Measurements from ENCODE around the gene KIF2C. TPM values are rescaled to one million over a fixed set of nuclear protein-coding genes. Genes with fewer than 3 reads are reported as not detected.

KIF2C gene
- polyA plus RNA-seq, 3 donors = 0.13 to 0.29 (median 0.24) TPM

DNA sequence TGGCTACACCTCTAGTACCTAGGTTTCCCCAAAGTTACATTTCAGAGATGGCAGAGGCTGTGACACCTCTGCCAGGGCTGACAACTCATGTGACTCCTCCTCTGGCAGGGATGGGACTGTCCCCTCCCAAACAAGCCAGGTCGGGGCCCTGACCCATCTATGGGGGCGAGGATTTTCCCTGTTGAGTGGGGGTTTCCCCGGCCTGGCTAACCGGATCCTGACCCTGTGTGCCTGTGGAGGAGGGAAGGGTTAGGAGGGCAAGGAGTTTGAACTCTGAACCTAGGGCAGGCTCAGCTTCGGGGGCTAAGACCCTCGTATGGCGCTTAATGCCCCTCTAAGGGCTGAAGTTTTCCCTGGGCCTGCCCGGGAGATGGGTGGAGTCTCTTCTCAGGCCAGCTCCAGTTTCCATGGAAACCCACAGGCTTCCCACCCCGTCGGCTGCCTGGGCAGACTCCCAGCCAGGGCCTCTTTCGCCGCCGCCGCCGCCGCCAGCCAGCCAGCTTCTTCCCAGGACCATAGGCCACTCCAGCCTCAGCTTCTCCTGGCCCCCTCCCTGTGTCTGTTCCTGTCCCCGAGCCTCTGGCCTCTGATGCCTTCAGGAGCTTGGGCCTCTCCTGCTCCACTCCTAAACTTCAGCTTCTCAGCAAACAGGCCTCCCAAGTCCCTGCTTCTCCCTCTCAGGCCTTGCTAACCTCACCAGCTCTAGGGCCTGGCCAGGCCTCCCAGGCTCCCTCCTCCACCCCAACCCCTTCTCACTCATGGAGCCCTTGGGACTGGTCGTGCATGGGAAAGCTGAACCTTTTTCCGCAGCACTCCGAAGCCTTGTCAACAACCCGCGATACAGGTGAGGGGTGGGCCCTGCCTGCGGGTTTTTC is 68.7 kb downstream of the KIF2C start, which contains the start of gene BTBD19:
BTBD19 (plus strand) TSS at position 461 of the 875 bp plus-strand sequence; CDS start at position 759, 298 bp downstream.
- no peaks in the 10 kb centered on the region for H3K9me3 Mint-ChIP-seq
- H3K4me3 Mint-ChIP-seq = peak within 1 kb of the TSS; percentile 64 to 78
- Histone ChIP-seq H2AFZ (ENCODE audit: insufficient read depth, low read depth, low read length, poor library complexity, severe bottlenecking) (no peak within 1 kb of the TSS), H3K9me3 (replicated peaks in 1 of 2; ENCODE audit: control insufficient read depth in 1 of 2, insufficient read depth in 1 of 2, low read length in 2 of 2) (no peaks in the 10 kb centered on the region), H3K79me2 (ENCODE audit: insufficient read depth, low read length) (no peaks in the 10 kb centered on the region), H3K4me2 (replicated peaks; ENCODE audit: extremely low read depth, low read length, poor library complexity, severe bottlenecking) (peak within 1 kb of the TSS; percentile 25), H3K9ac (ENCODE audit: insufficient read depth, low read length, poor library complexity, severe bottlenecking) (peak within 1 kb of the TSS; percentile 83), H3K27me3 (ENCODE audit: control insufficient read depth in 2 of 2, insufficient read depth in 2 of 2, low read length in 2 of 2) (no peaks in the 10 kb centered on the region), H4K20me1 (ENCODE audit: insufficient read depth, low read length) (peaks cover 8% of the 10 kb centered on the region), H3K4me1 (ENCODE audit: control insufficient read depth in 1 of 2, insufficient read depth in 2 of 2, low read length in 2 of 2) (peaks cover 70 to 78% of the 10 kb centered on the region in 2 donors), H3K36me3 (replicated peaks in 1 of 2; ENCODE audit: control insufficient read depth in 1 of 2, insufficient read depth in 2 of 2, low read length in 2 of 2) (peaks cover 23 to 33% of the 10 kb centered on the region in 2 donors), H3K27ac (ENCODE audit: low read depth in 1 of 2, low read length in 2 of 2) (peak within 1 kb of the TSS; percentile 99 to 100), H3K4me3 (replicated peaks in 1 of 3; ENCODE audit: low read depth in 2 of 3, low read length in 3 of 3) (peak within 1 kb of the TSS in 1 of 3 experiments; percentile 34)
- intact Hi-C loops (cut with micrococcal nuclease) = no loop called here
- H3K36me3 Mint-ChIP-seq = peaks cover 39 to 41% of the 10 kb centered on the region in 2 donors
- peak in 1 of 3 donors; percentile 40 for DNase-seq
- TF ChIP-seq, protein P1, sequence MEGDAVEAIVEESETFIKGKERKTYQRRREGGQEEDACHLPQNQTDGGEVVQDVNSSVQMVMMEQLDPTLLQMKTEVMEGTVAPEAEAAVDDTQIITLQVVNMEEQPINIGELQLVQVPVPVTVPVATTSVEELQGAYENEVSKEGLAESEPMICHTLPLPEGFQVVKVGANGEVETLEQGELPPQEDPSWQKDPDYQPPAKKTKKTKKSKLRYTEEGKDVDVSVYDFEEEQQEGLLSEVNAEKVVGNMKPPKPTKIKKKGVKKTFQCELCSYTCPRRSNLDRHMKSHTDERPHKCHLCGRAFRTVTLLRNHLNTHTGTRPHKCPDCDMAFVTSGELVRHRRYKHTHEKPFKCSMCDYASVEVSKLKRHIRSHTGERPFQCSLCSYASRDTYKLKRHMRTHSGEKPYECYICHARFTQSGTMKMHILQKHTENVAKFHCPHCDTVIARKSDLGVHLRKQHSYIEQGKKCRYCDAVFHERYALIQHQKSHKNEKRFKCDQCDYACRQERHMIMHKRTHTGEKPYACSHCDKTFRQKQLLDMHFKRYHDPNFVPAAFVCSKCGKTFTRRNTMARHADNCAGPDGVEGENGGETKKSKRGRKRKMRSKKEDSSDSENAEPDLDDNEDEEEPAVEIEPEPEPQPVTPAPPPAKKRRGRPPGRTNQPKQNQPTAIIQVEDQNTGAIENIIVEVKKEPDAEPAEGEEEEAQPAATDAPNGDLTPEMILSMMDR (IDR thresholded peaks at IDR 0.05) = no peak
- peak within 1 kb of the TSS; percentile 100 for H3K27ac Mint-ChIP-seq
- H3K4me1 Mint-ChIP-seq = peaks cover 74% of the 10 kb centered on the region
- WGBS (ENCODE audit: insufficient coverage) = 17% methylated on average over 15 of the region's 23 CpGs
- H3K27me3 Mint-ChIP-seq (ENCODE audit: low read depth in 3 of 3) = peaks cover 0 to 3% (median 2%) of the 10 kb centered on the region in 3 donors

Measured in CD14-positive monocyte (primary cell).